HepG2 (cell line): ENCODE data around the gene PROC. TPM values are rescaled to one million over a fixed set of nuclear protein-coding genes. Genes with fewer than 3 reads are reported as not detected.
A peak's percentile ranks its signal among the peaks of the same experiment; 100 is the strongest.

ENCODE experiments used
- ARID5B ChIP-seq: IDR thresholded peaks from 2 replicates; pipeline ENCODE4 v1.4.0; 2020; ENCODE audit warnings: mild to moderate bottlenecking, missing genetic modification reagents
- CBX5 ChIP-seq: sonication (generic); formaldehyde crosslinking; IDR thresholded peaks from 2 replicates; pipeline ENCODE4 v1.4.0; 2020; ENCODE audit warnings: missing genetic modification reagents, borderline replicate concordance
- CHD4 ChIP-seq: fragments of 200-600 bp; sonication (generic); IDR thresholded peaks from 2 replicates; pipeline ENCODE4 v1.7.0; 2017; ENCODE audit warnings: mild to moderate bottlenecking, low read length, borderline replicate concordance
- FOSL1 ChIP-seq: sonication (generic); formaldehyde crosslinking; IDR thresholded peaks from 2 replicates; pipeline ENCODE4 v1.9.0; 2021; ENCODE audit warnings: missing genetic modification reagents, borderline replicate concordance
- GTF3A ChIP-seq: sonication (generic); formaldehyde crosslinking; conservative IDR thresholded peaks from 2 replicates; pipeline ENCODE4 v1.4.0; 2020; ENCODE audit warnings: mild to moderate bottlenecking, missing genetic modification reagents
- NCOA2 ChIP-seq: sonication (generic); formaldehyde crosslinking; IDR thresholded peaks from 2 replicates; pipeline ENCODE4 v1.8.0; 2022; ENCODE audit warnings: inconsistent platforms
- NFYB ChIP-seq: sonication (generic); formaldehyde crosslinking; IDR thresholded peaks from 2 replicates; pipeline ENCODE4 v1.4.0; 2020; ENCODE audit warnings: missing genetic modification reagents
- PHB2 ChIP-seq: fragments of 450-650 bp; IDR thresholded peaks from 2 replicates; pipeline ENCODE4 v1.6.1; 2018; ENCODE audit not compliant: partially characterized antibody
- SCMH1 ChIP-seq: sonication (generic); formaldehyde crosslinking; IDR thresholded peaks from 2 replicates; pipeline ENCODE4 v1.9.0; 2021; ENCODE audit warnings: missing genetic modification reagents, mild to moderate bottlenecking, borderline replicate concordance
- SIN3B ChIP-seq: fragments of 150-350 bp; IDR thresholded peaks from 2 replicates; pipeline ENCODE4 v1.6.1; 2014; ENCODE audit warnings: low read length
- XBP1 ChIP-seq: sonication (generic); formaldehyde crosslinking; IDR thresholded peaks from 2 replicates; pipeline ENCODE4 v1.5.0; 2020; ENCODE audit warnings: missing genetic modification reagents
- ZBTB20 ChIP-seq: sonication (generic); formaldehyde crosslinking; IDR thresholded peaks from 2 replicates; pipeline ENCODE4 v1.8.1; 2023; ENCODE audit warnings: missing genetic modification reagents, low read depth, mild to moderate bottlenecking, borderline replicate concordance
- ZFAT ChIP-seq: sonication (generic); formaldehyde crosslinking; conservative IDR thresholded peaks from 2 replicates; pipeline ENCODE4 v1.8.1; 2023; ENCODE audit warnings: missing genetic modification reagents, inconsistent platforms
- ZFP36 ChIP-seq: fragments of 150-350 bp; IDR thresholded peaks from 2 replicates; pipeline ENCODE4 v1.6.1; 2018; ENCODE audit warnings: borderline replicate concordance, low read length, low read depth; ENCODE audit not compliant: partially characterized antibody
- ZFP36L2 ChIP-seq: sonication (generic); formaldehyde crosslinking; IDR thresholded peaks from 2 replicates; pipeline ENCODE4 v1.4.0; 2020; ENCODE audit warnings: missing genetic modification reagents
- ZNF136 ChIP-seq: sonication (generic); formaldehyde crosslinking; IDR thresholded peaks from 2 replicates; pipeline ENCODE4 v1.8.1; 2022; ENCODE audit warnings: low read depth, mild to moderate bottlenecking, moderate library complexity, missing genetic modification reagents
- ZNF24 ChIP-seq: fragments of 450-650 bp; IDR thresholded peaks from 2 replicates; pipeline ENCODE4 v1.6.1; 2017; ENCODE audit warnings: antibody characterized with exemption, mild to moderate bottlenecking
- ZNF484 ChIP-seq: sonication (generic); formaldehyde crosslinking; IDR thresholded peaks from 2 replicates; pipeline ENCODE4 v1.5.1; 2020; ENCODE audit warnings: mild to moderate bottlenecking, low read depth, missing genetic modification reagents, borderline replicate concordance
- ZNF572 ChIP-seq: sonication (generic); formaldehyde crosslinking; IDR thresholded peaks from 2 replicates; pipeline ENCODE4 v1.5.1; 2020; ENCODE audit warnings: mild to moderate bottlenecking, missing genetic modification reagents
- ZNF7 ChIP-seq: IDR thresholded peaks from 2 replicates; pipeline ENCODE4 v1.6.1; 2016; ENCODE audit warnings: missing biosample characterization, missing genetic modification reagents
- ZNF839 ChIP-seq: sonication (generic); formaldehyde crosslinking; IDR thresholded peaks from 2 replicates; pipeline ENCODE4 v1.4.0; 2020; ENCODE audit warnings: missing genetic modification reagents, mild to moderate bottlenecking, borderline replicate concordance
- polyA plus RNA-seq, 8 experiments: library from polyadenylated mRNA; depleted of rRNA in 3 of 8; stranded (reverse) in 7 of 8; unstranded in 1 of 8; fragments of >200 nt; fragmentation: Illumina TruSeq in 4 of 8; extraction: Trizol in 4 of 8; gene quantifications; 2 replicates each; pipeline versions ENCODE4 v1.2.1 to v1.2.3, GENCODE V29; 2011 to 2016; ENCODE audit warnings: low read depth in 4 of 8, missing spikeins in 1 of 8, mixed read lengths in 1 of 8; ENCODE audit not compliant: insufficient read depth in 1 of 8
- total RNA-seq, 5 experiments: library from RNA; depleted of rRNA; stranded (reverse); fragments of >200 nt; fragmentation: Illumina TruSeq; extraction: Trizol; gene quantifications; 2 replicates each; pipeline ENCODE4 v1.2.3, GENCODE V29; 2016; ENCODE audit warnings: low read depth in 1 of 5
- TF ChIP-seq, protein P1 (sequence below): sonication (generic); formaldehyde crosslinking; IDR thresholded peaks from 2 replicates; pipeline ENCODE4 v1.8.1; 2023; ENCODE audit warnings: mild to moderate bottlenecking, moderate library complexity, missing genetic modification reagents
- TF ChIP-seq, protein P2 (sequence below): sonication (generic); formaldehyde crosslinking; IDR thresholded peaks from 2 replicates; pipeline ENCODE4 v1.8.1; 2023; ENCODE audit warnings: missing genetic modification reagents, mild to moderate bottlenecking, borderline replicate concordance
- TF ChIP-seq, protein P3 (sequence below): IDR thresholded peaks from 2 replicates; pipeline ENCODE4 v1.6.1; 2018; ENCODE audit warnings: missing genetic modification reagents

The PROC gene
- total and polyA plus RNA-seq, 2 of the 13 experiments (the other 11 are each of a cell fraction or from before 2014, with no cell fraction given), result 134 to 185 TPM

GRCh38 chr2:127414638-127415592 lies 3.3 kb upstream of the PROC start (continued):
- no peak for TF ChIP-seq ZNF7 (CRISPR knock-in tag)
- TF ChIP-seq ZBTB20 (CRISPR knock-in tag), result peak; percentile 51; the same call in 1 of the 2 replicates
- 0 out of 2 replicates have a peak, but pooled peaks have one; percentile 13 for TF ChIP-seq ZNF136 (CRISPR knock-in tag)
- TF ChIP-seq NCOA2 (CRISPR knock-in tag), result peak; percentile 79
- no peak for TF ChIP-seq ZFP36L2
- TF ChIP-seq ZNF572 (CRISPR knock-in tag), result peak; percentile 86; the same call in 1 of the 2 replicates
- no peak for TF ChIP-seq ZNF839 (CRISPR knock-in tag)
- TF ChIP-seq NFYB, result no peak
- TF ChIP-seq CBX5 (CRISPR knock-in tag), result 0 out of 2 replicates have a peak, but pooled peaks have one; percentile 64
- no peak for TF ChIP-seq SIN3B
- no peak for TF ChIP-seq PHB2
- no peak for TF ChIP-seq CHD4
- TF ChIP-seq, protein P1, sequence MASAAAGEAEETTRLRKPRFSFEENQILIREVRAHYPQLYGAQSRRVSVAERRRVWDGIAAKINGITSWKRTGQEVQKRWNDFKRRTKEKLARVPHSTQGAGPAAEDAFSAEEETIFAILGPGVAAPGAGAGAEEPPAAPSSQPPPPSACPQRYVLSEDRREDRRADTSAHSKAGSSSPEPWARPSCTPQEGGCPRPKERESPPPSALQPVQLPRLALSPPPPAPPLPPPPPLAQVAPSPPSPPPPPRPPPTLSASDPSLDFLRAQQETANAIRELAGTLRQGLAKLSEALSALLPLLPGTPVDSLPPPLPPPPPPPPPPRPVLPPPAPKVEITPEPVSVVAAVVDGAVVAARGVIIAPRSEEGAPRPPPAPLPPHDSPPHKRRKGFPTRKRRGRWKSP (CRISPR knock-in tag), result peak; percentile 74
- no peak for TF ChIP-seq ZFAT
- no peak for TF ChIP-seq ZFP36
- peak; percentile 88 for TF ChIP-seq ARID5B
- no peak for TF ChIP-seq GTF3A (CRISPR knock-in tag)
- TF ChIP-seq XBP1 (CRISPR knock-in tag), result no peak
- TF ChIP-seq, protein P2, sequence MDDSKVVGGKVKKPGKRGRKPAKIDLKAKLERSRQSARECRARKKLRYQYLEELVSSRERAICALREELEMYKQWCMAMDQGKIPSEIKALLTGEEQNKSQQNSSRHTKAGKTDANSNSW (CRISPR knock-in tag), result no peak
- TF ChIP-seq FOSL1 (CRISPR knock-in tag), result no peak
- no peak for TF ChIP-seq ZNF484
- TF ChIP-seq SCMH1 (CRISPR knock-in tag), result no peak
- TF ChIP-seq, protein P3, sequence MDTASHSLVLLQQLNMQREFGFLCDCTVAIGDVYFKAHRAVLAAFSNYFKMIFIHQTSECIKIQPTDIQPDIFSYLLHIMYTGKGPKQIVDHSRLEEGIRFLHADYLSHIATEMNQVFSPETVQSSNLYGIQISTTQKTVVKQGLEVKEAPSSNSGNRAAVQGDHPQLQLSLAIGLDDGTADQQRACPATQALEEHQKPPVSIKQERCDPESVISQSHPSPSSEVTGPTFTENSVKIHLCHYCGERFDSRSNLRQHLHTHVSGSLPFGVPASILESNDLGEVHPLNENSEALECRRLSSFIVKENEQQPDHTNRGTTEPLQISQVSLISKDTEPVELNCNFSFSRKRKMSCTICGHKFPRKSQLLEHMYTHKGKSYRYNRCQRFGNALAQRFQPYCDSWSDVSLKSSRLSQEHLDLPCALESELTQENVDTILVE, result peak; percentile 82
- TF ChIP-seq ZNF24, result no peak
